GDM1 (cell line): ENCODE results near the gene ZNF418.
A peak's percentile ranks its signal among the peaks of the same experiment; 100 is the strongest.
"Not testable (repeated sequence)": the region's sequence is repeated elsewhere in the genome, so short reads cannot be mapped to it uniquely, and the experiment has no call there.

ENCODE experiments used
- DNase-seq: peaks from one replicate; lab custom pipeline; 2025; lab: John Stamatoyannopoulos, UW

The ZNF418 gene

DNA sequence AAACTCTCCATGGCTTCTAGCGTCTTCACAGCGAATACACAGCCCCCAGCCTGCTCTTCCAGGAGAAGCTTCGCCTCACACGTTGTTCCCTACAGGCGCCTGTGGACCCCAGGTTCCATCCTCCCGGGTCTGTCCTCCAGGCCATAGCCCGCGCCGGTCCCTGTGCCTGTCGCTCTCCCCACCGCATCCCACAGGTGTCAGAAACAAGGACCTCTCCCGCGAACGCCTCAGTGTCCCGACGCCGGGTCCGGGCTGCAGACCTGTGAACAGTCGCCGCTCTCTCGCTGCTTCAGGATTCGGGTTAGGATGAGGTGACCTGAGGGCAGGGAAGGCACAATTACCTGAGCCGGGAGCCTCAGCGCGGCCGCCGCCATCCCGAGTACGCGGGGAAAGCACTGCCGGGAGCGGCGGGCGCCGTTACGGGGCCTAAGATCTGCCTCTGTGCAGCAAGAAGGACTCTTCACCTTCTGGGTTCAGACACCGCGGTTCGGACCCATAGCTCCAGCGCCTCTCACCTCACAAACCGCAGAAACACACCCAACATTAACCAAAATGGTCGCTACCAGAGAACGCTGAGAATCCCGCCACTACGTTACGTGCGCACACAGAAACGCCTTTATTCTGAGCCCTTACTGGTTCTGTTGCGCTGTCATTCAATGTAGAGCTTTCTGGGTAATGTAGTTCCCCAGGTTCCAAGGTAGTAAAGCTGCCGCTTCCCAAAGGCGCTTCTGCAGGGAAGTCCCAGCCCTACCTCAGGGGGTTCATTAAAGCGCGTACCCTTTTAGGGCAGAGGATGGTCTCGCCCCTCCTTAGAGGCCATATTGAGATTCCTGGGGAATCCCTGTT lies at the start of gene ZNF418:
Gene ZNF418, minus strand, starts transcription at position 583 of the 846 bp plus-strand sequence. CDS start 1,580 bp downstream, outside the sequence.
- DNase-seq = no peak

DNA sequence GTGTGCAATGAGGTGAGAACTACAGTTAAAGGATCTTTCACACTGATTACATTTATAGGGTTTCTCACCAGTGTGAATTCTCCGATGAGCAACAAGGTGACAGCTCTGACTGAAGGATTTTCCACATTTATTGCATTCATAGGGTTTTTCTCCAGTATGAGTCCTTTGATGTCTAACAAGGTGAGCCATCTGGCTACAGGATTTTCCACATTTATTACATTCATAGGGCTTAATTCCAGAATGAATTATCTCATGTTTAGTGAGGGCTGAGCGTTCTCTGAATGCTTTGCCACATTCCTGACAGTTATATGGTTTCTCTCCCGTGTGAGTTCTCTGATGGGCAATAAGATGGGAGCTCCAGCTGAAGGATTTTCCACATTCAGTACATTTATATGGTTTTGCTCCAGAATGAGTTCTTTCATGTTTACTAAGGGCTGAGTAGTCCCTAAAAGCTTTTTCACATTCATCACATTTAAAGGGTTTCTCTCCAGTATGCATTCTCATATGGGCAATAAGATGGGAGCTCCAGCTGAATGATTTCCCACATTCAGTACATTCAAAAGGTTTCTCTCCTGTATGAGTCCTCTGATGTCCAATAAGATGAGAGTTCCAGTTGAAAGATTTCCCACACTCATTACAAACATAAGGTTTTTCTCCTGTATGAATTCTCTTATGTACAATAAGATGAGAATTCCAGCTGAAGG lies 43.5 kb upstream of the ZNF418 start:
- no peak for DNase-seq

DNA sequence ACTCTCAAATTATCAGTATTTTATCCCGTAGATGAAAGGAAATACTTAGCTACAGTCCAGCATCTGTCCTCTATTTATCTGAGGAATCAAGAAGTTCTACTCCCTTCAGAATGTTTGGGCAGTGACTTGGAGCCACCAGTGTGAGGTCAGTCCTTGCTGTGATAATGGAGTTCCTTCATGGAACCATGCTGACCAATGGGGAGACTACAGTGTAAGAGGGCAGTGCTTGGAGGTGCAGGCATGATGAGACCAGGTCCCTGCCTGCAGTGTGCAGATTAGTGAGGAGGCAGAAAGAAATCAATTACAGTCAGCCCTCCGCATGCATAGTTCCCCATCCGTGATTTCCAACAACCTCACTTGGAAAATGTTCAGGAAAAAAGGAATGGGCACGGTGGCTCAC lies 39.2 kb upstream of the ZNF418 start, which contains the start of gene C19orf18:
Gene C19orf18, minus strand, starts transcription at position 101 of the 400 bp plus-strand sequence. CDS start 102 bp downstream, outside the sequence.
- DNase-seq = no peak

DNA sequence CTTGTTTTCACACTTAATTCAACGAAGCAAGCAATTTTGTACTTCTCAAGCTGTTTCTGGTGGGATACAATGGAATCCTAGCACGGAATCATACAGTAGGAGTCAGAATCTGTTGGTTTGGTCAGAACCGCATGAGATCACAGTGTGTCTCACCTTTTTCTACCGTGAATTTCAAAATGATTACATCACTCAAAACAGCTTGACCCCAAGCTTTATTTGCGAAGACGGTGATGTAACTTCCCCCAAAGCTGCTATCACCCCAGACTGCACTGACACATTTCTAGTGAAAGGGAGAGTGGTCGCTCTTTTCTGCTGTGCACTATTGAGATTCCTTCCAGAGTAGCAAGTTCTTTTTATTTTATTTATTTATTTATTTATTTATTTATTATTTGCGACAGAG lies 29.6 kb upstream of the ZNF418 start:
- DNase-seq = no peak

DNA sequence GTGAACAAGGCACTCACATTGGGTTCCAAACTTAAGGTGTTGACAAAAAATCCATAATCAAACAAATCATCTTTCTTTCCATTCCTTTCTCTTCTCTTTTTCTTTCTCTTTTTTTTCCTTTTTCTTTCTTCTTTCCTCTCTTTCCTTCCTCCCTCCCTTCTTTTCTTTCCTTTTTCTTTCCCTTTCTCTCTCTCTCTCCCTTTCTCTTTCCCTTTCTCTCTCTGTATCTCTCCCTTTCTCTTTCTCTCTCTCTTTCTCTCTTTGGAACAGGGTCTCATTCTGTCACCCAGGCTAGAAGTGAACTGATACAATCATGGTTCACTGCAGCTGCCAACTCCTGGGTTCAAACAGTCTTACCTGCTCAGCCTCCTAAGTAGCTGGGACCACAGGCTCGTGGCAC lies 26.6 kb upstream of the ZNF418 start:
- DNase-seq = no peak

DNA sequence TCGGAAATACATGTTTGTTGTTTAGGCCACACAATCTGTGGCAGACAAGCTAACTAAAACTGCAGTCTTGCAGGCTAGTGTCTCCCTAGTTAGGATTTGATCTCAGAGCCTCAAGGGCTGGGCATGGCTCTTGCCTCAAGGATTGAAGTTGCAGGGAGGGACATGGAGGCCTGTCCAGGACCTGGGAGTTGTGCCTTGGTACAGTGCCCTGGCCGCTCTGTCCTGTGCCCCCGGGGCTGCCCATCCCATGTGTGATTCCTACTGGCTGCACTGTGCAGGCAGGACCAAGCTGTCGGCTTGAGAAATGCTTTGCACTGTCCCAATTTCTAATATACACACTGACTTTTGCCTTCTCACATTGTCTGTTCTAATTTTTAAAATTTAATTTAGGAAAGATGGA lies 19.8 kb upstream of the ZNF418 start:
- no peak for DNase-seq

DNA sequence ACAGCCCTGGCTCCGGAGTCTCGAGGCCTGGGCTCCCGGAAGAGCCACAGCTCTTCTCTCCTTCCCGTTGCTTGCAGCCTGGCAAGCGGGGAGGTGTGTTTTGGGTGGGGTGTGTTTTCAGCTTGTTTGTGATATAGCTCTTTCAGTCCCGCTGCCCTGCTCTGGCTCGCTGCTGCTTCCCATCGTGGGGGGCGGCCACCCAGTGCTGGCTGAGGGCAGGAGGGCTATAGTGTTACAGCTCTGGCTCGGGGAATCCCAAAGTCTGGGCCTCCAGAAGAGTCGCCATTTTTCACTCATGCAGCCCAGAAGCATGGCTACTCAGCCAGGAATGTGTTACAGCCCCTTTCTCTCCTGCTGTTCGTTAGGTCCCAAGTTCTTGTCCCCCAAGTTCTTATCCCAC lies 14.5 kb upstream of the ZNF418 start:
- no peak for DNase-seq

DNA sequence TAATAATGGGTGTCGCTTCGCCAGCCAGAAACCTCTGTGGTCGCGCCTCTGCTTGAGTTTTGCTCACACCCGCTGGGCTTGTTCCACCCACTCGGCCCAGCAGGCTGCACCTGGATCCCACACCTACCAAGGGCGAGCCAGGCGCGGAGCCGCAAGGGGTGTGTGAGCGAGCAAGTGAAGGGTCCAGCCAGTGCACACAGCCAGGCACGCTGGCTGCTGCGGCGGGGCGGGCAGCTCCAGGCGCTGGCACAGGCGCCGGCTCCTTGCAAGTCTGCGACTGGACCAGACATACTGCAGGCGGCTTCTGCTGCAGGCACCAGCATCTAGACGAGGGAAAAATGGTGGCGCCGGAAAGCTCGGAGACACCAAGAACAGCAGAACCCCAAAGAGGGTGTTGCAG lies 14.1 kb upstream of the ZNF418 start:
- DNase-seq = no peak

DNA sequence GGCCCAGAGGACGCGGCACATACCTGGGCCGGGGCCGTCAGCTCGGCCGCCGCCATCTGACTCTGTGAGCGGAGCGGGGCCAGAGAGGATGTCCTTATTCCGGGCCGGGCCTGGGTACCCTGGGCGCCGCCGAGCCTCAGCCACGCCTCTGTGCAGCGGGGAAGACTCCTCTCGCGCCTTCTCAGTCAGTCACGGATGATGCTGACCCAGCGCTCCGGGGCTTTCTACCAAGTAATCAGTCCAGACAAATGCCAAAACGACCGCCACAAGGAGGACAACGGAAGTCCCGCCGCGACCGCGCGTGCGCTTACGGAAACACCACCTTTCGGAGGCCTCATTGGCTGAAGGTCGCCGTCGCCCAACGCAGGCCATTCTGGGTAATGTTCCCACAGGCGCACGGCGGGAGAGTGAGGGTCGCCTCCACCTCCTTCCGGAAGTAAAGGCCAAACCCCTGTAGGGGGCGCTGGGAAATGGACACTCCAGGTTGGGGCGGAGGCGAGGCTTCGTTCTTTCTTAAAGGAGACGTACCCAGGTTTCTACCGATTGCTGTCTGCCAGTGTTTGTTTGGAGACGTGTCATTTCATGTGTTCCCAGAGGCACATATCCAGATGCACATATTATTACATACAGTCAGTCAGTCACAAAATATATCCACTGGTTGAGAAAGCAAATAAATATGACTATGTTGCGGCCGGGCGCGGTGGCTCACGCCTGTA lies 12.4 kb upstream of the ZNF418 start, which contains the start of gene ZNF256:
Gene ZNF256, minus strand, starts transcription at position 288 of the 716 bp plus-strand sequence. Its CDS starts 232 bp downstream, at position 56.
- peak; percentile 90 for DNase-seq

DNA sequence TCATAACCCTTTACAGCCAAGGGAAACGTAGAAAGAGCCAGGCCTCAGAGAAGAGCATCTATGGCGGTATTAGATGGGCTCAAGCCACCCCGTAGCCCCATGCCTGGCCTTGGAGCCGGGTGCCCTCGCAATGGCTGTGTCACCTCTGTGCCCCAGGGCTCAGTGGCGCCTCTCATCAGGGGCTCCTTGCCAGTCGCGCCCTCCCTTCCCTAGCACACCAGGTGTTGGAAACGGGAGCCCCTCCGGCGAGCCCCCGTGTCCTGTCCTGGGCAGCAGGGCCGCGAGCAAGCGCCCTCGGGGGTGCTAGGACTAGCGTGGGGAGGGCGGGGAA lies 11.9 kb upstream of the ZNF418 start:
- DNase-seq = no peak

DNA sequence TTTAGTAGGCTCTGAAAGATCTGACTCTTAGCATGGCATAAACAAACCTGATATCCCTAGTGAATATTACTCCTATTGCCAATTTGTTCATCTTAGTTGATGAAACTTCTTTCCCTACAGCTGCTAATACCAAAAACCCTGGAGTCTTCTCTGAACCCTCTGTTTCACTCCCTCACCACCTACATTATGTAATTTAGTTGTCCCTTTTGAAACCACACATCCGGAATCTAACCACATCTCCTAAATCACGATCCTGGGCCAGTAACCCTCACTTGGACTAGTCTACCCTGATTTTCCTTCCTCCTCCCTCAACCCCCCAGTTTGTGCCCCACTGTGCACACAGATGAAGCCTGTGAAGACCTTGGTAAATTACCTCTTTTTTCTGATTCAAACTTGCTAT lies 11.1 kb upstream of the ZNF418 start:
- DNase-seq = no peak

DNA sequence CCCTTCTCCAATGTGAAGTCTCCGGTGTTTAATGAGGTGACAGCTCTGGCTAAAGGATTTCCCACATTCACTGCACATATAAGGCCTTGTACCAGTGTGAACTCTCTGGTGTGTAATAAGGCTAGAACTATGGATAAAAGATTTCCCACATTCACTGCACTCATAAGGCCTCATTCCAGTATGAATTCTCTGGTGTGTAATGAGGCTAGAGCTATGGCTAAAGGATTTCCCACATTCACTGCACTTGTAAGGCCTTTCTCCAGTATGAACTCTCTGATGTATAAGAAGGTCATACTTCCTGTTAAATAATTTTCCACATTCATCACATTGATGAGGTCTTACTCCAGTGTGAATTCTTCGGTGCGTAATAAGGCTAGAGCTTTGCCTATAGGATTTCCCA lies 6.4 kb upstream of the ZNF418 start:
- no peak for DNase-seq

DNA sequence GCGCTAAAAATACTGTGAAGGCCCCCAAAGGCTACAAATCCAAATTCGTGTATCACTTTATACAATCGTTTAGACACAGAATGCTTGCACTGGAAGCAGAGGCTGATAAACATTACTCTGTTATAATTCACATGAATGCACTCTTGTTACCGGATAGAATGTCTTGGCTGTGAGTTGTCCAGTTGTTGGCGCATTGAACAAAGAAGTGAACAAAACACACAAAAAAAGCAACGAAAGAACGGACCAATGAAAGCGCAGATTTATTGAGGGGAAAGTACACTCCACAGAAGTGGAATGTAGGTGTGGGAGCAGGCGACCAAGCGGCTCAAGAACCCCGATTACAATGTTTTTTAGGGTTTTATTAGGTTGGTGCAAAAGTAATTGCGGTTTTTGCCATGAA lies 529 bp upstream of the ZNF418 start:
- no peak for DNase-seq

DNA sequence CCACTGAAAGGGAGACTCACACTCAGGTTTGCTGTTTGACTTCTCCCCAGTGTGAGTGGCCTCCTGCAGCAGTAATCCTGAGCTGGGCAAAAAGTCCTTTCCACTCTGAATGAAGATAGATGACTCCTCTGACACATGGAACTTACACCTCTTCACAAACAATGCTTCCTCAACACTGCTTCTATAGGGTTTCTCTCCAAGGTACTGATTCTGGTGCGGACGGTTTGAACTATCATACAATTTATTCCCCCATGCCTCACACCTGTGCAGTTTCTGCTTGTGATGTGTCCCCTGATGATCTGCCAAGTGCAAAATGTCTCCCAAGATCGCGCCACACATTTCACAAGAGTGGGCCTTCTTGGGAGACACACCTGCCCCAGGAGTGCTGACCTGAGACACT lies 7.6 kb downstream of the ZNF418 start:
- no peak for DNase-seq

DNA sequence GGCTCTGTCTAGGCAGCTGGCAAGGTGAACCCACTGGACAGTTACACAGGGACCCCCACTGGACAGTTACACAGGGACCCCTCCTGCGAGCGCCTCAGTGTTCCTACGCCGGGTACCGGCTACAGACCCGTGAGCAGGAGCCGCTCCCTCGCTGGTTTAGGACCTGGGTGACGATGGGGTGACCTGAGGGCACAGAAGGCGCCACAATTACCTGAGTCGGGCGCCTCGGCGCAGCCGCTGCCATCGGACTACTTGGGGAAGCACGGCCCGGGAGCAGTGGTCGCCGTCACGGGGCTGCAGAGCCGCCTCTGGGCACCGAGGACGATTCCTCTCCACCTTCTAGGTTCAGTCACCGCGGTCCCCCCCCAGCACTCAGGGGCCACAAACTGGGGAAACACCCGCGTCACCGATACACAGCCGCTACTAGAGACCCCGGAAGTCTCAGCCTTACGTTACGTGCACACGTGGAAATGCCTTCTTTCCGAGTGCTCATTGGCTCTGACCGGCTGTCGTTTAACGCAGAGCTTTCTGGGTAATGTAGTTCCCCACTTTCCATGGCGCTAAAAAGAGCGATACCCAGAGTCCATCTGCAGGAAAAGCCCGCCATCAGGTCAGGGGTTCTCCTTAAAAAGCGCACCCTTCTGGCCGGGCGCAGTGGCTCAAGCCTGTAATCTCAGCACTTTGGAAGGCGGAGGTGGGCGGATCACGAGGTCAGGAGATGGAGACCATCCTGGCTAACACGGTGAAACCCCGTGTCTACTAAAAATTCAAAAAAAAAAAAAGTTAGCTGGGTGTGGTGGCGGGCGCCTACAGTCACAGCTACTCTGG lies 18.8 kb downstream of the ZNF418 start, which contains the start of gene ZNF417:
Gene ZNF417, minus strand, starts transcription at position 425 of the 828 bp plus-strand sequence. Its CDS starts 181 bp downstream, at position 244.
- DNase-seq = peak; percentile 85

DNA sequence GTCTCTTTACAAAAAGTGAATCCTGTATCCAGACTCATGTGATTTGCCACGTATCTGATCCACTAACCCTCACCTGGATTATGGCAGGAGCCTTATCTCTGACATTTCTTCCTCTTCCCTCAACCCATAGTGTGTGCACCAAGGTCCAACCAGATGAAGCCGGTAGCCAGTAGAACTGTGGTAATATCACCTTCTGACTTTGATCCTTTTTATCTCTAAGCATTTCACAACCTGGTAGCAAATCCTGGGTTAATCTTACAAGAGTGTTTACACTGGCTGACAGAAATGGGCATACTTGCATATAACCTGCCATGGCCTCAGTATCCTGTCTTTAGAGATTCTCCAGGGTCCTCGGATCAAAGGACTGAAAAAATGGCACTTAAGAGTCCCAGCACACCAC lies 20.7 kb downstream of the ZNF418 start:
- DNase-seq = no peak

DNA sequence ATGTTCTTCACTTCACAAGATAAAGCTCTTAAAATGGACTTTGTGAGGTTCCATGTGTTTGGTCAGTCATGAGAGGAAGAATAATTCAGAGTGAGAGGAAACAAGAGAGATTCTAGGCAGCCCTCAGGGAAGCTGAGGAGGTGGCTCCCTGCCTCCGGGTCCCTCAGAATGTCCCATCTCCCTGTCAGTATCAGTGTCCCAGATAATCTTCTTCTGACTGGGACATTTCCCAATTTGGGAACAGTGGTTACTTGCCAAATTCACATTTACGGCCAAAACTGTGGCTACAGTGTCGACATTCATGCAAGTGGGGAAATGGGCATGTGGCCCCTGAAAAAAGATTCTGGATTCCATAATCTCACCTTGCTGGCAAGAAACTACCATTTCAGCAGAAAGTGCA lies 27.8 kb downstream of the ZNF418 start:
- DNase-seq = no peak

DNA sequence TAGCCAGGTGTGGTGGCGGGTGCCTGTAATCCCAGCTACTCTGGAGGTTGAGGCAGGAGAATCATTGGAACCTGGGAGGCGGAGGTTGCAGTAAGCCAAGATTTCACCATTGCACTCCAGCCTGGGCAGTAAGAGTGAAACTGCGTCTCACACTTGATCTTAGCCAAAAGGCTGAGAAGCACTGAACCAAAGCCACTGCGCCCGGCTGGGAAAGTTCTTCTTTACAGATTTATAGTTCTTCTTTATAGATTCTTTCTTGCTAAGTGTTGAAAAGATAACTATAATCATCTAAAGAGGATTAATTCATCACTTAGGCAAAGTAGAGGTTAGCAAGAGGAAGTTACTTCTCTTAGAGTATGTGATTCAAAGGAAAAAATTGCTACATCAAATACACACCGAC lies 29.9 kb downstream of the ZNF418 start:
- no peak for DNase-seq

DNA sequence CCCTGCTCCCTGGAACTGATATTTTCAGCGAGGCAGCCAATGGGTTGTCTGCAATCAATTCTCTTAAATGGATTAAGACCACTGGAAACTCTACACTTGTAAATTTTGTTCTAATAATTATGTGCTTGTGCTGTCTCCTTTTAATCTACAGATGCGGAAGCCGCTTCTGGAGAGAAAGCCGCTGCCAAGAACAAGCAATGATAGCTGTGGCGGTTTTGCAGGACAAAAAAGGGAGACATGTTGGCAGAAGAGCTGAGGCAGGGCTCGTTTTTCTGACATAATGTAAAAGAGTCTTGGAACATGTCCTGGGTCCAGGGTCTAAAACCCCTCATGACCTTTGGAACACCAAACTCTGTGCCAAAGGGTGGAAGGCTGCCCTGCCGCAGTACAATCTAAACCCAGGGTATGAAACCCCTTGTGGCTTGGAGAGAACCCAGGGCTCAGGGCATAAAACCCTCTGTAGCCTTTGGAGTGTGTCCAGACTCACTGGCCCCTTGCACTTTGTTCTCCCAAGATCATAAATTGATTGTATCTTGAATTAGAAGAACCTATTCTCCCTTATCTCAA lies 31.5 kb downstream of the ZNF418 start:
- DNase-seq = no peak

DNA sequence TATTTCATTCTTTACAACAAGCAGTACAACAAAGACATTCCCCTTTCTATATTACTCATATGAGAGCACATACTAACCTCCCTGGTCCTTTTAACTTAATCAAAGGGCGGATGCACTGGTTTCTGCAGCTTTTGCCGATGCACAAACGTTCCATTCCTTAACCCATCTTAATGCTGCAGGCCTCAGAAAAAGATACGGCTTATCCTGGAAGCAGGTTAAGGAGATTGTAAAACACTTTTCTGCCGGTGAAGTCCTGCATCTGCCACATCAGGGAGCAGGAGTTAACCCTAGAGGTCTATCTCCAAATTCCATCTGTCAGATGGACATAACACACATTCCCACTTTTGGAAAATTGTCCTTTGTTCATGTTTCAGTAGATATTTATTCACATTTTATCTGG lies 34.9 kb downstream of the ZNF418 start:
- no peak for DNase-seq

DNA sequence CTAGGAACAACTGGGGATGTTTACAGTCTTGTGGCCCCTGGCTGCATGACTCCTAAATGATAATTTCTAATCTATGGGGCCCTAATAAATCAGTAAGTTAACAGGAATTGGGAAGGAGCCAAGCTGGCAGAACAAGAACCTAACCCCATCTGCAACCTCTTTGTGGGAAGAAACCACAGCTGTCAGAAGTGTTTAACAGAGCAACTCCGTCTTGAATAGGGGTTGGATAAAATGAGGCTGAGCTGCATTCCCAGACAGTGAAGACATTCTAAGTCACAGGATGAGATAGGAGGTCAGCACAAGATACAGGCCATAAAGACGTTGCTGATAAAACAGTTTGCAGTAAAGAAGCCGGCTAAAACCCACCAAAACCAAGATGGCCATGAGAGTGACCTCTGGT lies 44.5 kb downstream of the ZNF418 start:
- DNase-seq = not testable (repeated sequence)
